SK-N-SH (cell line): Measurements from ENCODE around the gene PKNOX1. TPM values are rescaled to one million over a fixed set of nuclear protein-coding genes. Genes with fewer than 3 reads are reported as not detected.

Experiments
- CTCF ChIA-PET: fragments of 300-600, 350-600 bp; formaldehyde crosslinking; extraction: SDS; loops from one replicate; lab custom pipeline; 2021; lab: Yijun Ruan, JAX
- POLR2A ChIA-PET: fragments of 350-600 bp; sonication (Branson Sonifier 250); formaldehyde crosslinking; extraction: SDS; loops from one replicate; lab custom pipeline; 2020; ENCODE audit warnings: antibody characterized with exemption, inconsistent platforms; lab: Yijun Ruan, JAX
- DNase-seq: peaks from one replicate; pipeline ENCODE4 v3.0.0; 2012
- H2AFZ ChIP-seq: fragments of 200-600 bp; sonication (generic); 2 replicates; pipeline ENCODE4 v1.8.1; 2016; ENCODE audit warnings: antibody characterized with exemption, mild to moderate bottlenecking, low read depth
- H3F3A ChIP-seq: fragments of 200-600 bp; sonication (generic); replicated peaks from 2 replicates; pipeline ENCODE3; 2016; ENCODE audit warnings: antibody characterized with exemption, mild to moderate bottlenecking; ENCODE audit not compliant: insufficient read depth
- H3K27ac ChIP-seq, 2 experiments: fragments of 200-500 bp in 1 of 2; fragments of 200-600 bp in 1 of 2; sonication (Bioruptor generic) in 1 of 2; sonication (generic), shearing (Covaris generic) in 1 of 2; 2 replicates each; pipeline versions ENCODE4 v1.5.1 to v1.6.1; 2014 to 2016; ENCODE audit warnings: low read depth in 2 of 2, inconsistent platforms in 1 of 2, low read length in 1 of 2, mild to moderate bottlenecking in 1 of 2, mixed read lengths in 1 of 2
- H3K27me3 ChIP-seq: fragments of 200-600 bp; sonication (generic), shearing (Covaris generic); 2 replicates; pipeline ENCODE4 v1.6.1; 2016; ENCODE audit warnings: mixed run types; ENCODE audit not compliant: insufficient read depth
- H3K36me3 ChIP-seq, 2 experiments: fragments of 200-500 bp in 1 of 2; fragments of 200-600 bp in 1 of 2; sonication (Bioruptor generic) in 1 of 2; sonication (generic) in 1 of 2; replicated peaks in 1 of 2; 2 replicates each; pipeline versions ENCODE3 to v1.5.1; 2014 to 2016; ENCODE audit warnings: low read length in 1 of 2, mild to moderate bottlenecking in 1 of 2; ENCODE audit not compliant: insufficient read depth in 2 of 2, control insufficient read depth in 1 of 2
- H3K4me1 ChIP-seq, 2 experiments: fragments of 200-500 bp in 1 of 2; fragments of 200-600 bp in 1 of 2; sonication (Bioruptor generic) in 1 of 2; sonication (generic), shearing (Covaris generic) in 1 of 2; 2 replicates each; pipeline versions ENCODE4 v1.5.1 to v1.6.1; 2014 to 2016; ENCODE audit warnings: low read depth in 1 of 2, low read length in 1 of 2, mixed run types in 1 of 2; ENCODE audit not compliant: insufficient read depth in 2 of 2, control insufficient read depth in 1 of 2
- H3K4me2 ChIP-seq: fragments of 200-600 bp; sonication (generic), shearing (Covaris generic); 2 replicates; pipeline ENCODE4 v1.6.1; 2017; ENCODE audit warnings: mixed run types
- H3K4me3 ChIP-seq, 2 experiments: fragments of 200-500 bp in 1 of 2; fragments of 200-600 bp in 1 of 2; sonication (Bioruptor generic) in 1 of 2; sonication (generic), shearing (Covaris generic) in 1 of 2; 2 replicates each; pipeline versions ENCODE4 v1.5.1 to v1.8.1; 2014 to 2016; ENCODE audit warnings: low read depth in 2 of 2, inconsistent platforms in 1 of 2, low read length in 1 of 2, mild to moderate bottlenecking in 1 of 2, mixed read lengths in 1 of 2, moderate library complexity in 1 of 2
- H3K79me2 ChIP-seq: fragments of 200-600 bp; sonication (generic); 2 replicates; pipeline ENCODE4 v1.8.1; 2017; ENCODE audit warnings: mild to moderate bottlenecking; ENCODE audit not compliant: insufficient read depth
- H3K9ac ChIP-seq: fragments of 200-600 bp; sonication (generic); 2 replicates; pipeline ENCODE4 v1.6.1; 2017; ENCODE audit warnings: mixed run types
- H3K9me2 ChIP-seq: fragments of 200-600 bp; sonication (generic); 2 replicates; pipeline ENCODE4 v1.6.1; 2017; ENCODE audit warnings: mixed run types
- H3K9me3 ChIP-seq: fragments of 200-600 bp; sonication (generic); 2 replicates; pipeline ENCODE4 v1.6.1; 2017; ENCODE audit warnings: mixed run types, mild to moderate bottlenecking, moderate library complexity
- H4K20me1 ChIP-seq: fragments of 200-600 bp; sonication (generic); 2 replicates; pipeline ENCODE4 v1.6.1; 2017; ENCODE audit warnings: mild to moderate bottlenecking, mixed run types; ENCODE audit not compliant: insufficient read depth
- CHD2 ChIP-seq: fragments of 150-350 bp; IDR thresholded peaks from 2 replicates; pipeline ENCODE4 v1.6.1; 2018; ENCODE audit warnings: low read length; ENCODE audit not compliant: partially characterized antibody
- FOXM1 ChIP-seq: IDR thresholded peaks from 2 replicates; pipeline ENCODE4 v1.4.0; 2012; ENCODE audit warnings: low read depth, mild to moderate bottlenecking
- JUND ChIP-seq: IDR thresholded peaks from 2 replicates; pipeline ENCODE4 v1.4.0; 2012
- NFIC ChIP-seq: IDR thresholded peaks from 2 replicates; pipeline ENCODE4 v1.4.0; 2012; ENCODE audit warnings: borderline replicate concordance
- NRF1 ChIP-seq: IDR thresholded peaks from 2 replicates; pipeline ENCODE4 v1.6.1; 2012; ENCODE audit warnings: low read depth, mild to moderate bottlenecking, low read length
- POLR2AphosphoS5 ChIP-seq: IDR thresholded peaks from 2 replicates; pipeline ENCODE4 v1.6.1; 2012; ENCODE audit warnings: low read depth, low read length
- RFX5 ChIP-seq: IDR thresholded peaks from 2 replicates; pipeline ENCODE4 v1.6.1; 2012; ENCODE audit warnings: mild to moderate bottlenecking, improper control_type of control experiment, low read length
- SMC3 ChIP-seq: IDR thresholded peaks from 2 replicates; pipeline ENCODE4 v1.6.1; 2012; ENCODE audit warnings: low read depth, low read length, improper control_type of control experiment
- TAF1 ChIP-seq: IDR thresholded peaks from 2 replicates; pipeline ENCODE4 v1.6.1; 2012; ENCODE audit warnings: low read depth, mild to moderate bottlenecking, low read length, moderate library complexity, borderline replicate concordance
- TCF12 ChIP-seq: IDR thresholded peaks from 2 replicates; pipeline ENCODE4 v1.4.0; 2012
- TEAD4 ChIP-seq: IDR thresholded peaks from 2 replicates; pipeline ENCODE4 v1.4.0; 2012; ENCODE audit warnings: mild to moderate bottlenecking, borderline replicate concordance; ENCODE audit not compliant: insufficient read depth
- USF2 ChIP-seq: fragments of 150-350 bp; IDR thresholded peaks from 2 replicates; pipeline ENCODE4 v1.6.1; 2017; ENCODE audit warnings: antibody characterized with exemption, low read length, low read depth, borderline replicate concordance
- WGBS: methylation state at CpG from one replicate; pipeline ENCODE4 v1.1.6; 2017; ENCODE audit warnings: low lambda C conversion rate; 5-methylcytosine and 5-hydroxymethylcytosine counted together
- polyA plus RNA-seq, 3 experiments: library from polyadenylated mRNA; depleted of rRNA; stranded (reverse); fragments of >200 nt; gene quantifications; 2 replicates each; pipeline ENCODE4 v1.2.3, GENCODE V29; 2012
- TF ChIP-seq, protein P1 (sequence below): IDR thresholded peaks from 2 replicates; pipeline ENCODE4 v1.4.0; 2012; ENCODE audit warnings: low read depth

Gene PKNOX1
- polyA plus RNA-seq, 1 of the 3 experiments (the other 2 are of a cell fraction) = 21.7 TPM

GRCh38 chr21:43018519-43018918 lies 44.2 kb downstream of the PKNOX1 start (continued):
- TF ChIP-seq USF2 = no peak
- TF ChIP-seq TEAD4 = no peak
- TF ChIP-seq, all 33 proteins: peak for 0

DNA sequence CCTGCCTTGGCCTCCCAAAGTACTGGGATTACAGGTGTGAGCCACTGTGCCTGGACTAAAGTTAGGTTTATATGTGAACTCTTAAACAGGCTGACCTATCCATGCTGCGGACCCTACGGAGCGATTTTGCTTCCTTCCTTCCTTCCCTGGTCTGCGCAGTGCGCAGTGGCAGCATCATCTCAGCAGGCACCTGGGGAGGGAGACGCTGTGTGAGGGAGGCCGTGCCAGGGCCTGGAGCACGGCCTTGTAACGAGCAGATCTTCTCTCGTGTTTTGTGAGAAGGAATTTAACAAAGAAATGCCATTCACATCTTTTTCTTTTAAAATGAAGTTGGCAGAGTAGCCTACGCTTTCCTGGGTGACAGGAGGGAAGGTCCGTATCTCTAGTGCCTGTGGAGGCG lies 45.8 kb downstream of the PKNOX1 start:
- WGBS = 94% methylated on average over 11 of the region's 13 CpGs
- Histone ChIP-seq H3K27me3 (no peaks in the 10 kb centered on the region), H3F3A (no peaks in the 10 kb centered on the region), H3K4me3 (no peak overlapping the region), H3K9me3 (no peaks in the 10 kb centered on the region), H3K4me1 (peaks cover 0 to 17% of the 10 kb centered on the region in 2 experiments; a peak in 2 of 4 replicates), H3K27ac (no peak overlapping the region), H3K4me2 (no peak overlapping the region), H3K9ac (no peak overlapping the region), H3K36me3 (peaks cover 9 to 13% of the 10 kb centered on the region in 2 experiments), H4K20me1 (no peaks in the 10 kb centered on the region), H2AFZ (no peak overlapping the region), H3K79me2 (no peaks in the 10 kb centered on the region), H3K9me2 (no peaks in the 10 kb centered on the region)
- POLR2A ChIA-PET = no interaction called here
- DNase-seq = no peak
- no peak for TF ChIP-seq JUND
- TF ChIP-seq POLR2AphosphoS5 = no peak
- TF ChIP-seq CHD2 = no peak
- no peak for TF ChIP-seq TAF1
- CTCF ChIA-PET = no interaction called here

DNA sequence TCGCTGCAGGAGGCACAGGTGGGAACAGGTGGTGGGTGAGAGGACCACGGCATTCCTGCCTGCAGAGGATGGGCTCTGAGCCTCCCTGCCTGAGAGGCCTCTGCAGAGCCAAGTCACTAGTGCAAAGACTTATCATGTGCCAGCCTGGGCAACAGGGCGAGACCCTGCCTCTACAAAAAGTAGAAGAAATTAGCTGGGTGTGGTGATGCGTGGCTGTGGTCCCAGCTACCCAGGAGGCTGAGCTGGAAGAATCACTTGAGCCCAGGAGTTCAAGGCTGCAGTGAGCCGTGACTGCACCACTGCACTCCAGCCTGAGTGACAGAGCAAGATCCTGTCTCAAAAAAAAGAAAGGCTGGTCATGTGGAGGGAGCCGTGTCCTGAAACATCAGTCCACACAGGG lies 46.4 kb downstream of the PKNOX1 start:
- POLR2A ChIA-PET = no interaction called here
- no peaks in the 10 kb centered on the region for H3K9me2 ChIP-seq
- H3K4me1 ChIP-seq = peaks cover 0 to 15% of the 10 kb centered on the region in 2 experiments; a peak in 2 of 4 replicates
- H3K27ac ChIP-seq = no peak overlapping the region
- CTCF ChIA-PET = no interaction called here
- no peak overlapping the region for H3K4me3 ChIP-seq
- WGBS = 91% methylated on average over 5 of the region's 6 CpGs
- no peaks in the 10 kb centered on the region for H3K27me3 ChIP-seq
- H2AFZ ChIP-seq = no peak overlapping the region
- no peak for TF ChIP-seq SMC3
- TF ChIP-seq TEAD4 = no peak
- TF ChIP-seq USF2 = no peak
- no peak for TF ChIP-seq TCF12
- TF ChIP-seq FOXM1 = no peak
- TF ChIP-seq CHD2 = no peak
- no peak for TF ChIP-seq RFX5
- TF ChIP-seq NRF1 = no peak
- no peak for TF ChIP-seq NFIC
- no peak for TF ChIP-seq POLR2AphosphoS5
- TF ChIP-seq, protein P1, sequence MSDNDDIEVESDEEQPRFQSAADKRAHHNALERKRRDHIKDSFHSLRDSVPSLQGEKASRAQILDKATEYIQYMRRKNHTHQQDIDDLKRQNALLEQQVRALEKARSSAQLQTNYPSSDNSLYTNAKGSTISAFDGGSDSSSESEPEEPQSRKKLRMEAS = no peak
- TF ChIP-seq, all 33 proteins: peak for 0
- no peaks in the 10 kb centered on the region for H4K20me1 ChIP-seq
- H3K9me3 ChIP-seq = no peaks in the 10 kb centered on the region
- no peaks in the 10 kb centered on the region for H3F3A ChIP-seq
- peaks cover 13% of the 10 kb centered on the region in 2 experiments for H3K36me3 ChIP-seq
- DNase-seq = no peak
- H3K9ac ChIP-seq = no peak overlapping the region
- no peak overlapping the region for H3K4me2 ChIP-seq
- no peaks in the 10 kb centered on the region for H3K79me2 ChIP-seq
